HepG2 (cell line): Measurements from ENCODE around the gene CASKIN1. TPM values are rescaled to one million over a fixed set of nuclear protein-coding genes. Genes with fewer than 3 reads are reported as not detected.

Experiments used
- DPF2 ChIP-seq: sonication (generic); formaldehyde crosslinking; IDR thresholded peaks from 2 replicates; pipeline ENCODE4 v1.4.0; 2020; ENCODE audit warnings: mild to moderate bottlenecking, low read depth, missing genetic modification reagents, borderline replicate concordance
- ETV6 ChIP-seq: sonication (generic); formaldehyde crosslinking; conservative IDR thresholded peaks from 2 replicates; pipeline ENCODE4 v1.4.0; 2020; ENCODE audit warnings: missing genetic modification reagents
- HDAC2 ChIP-seq: sonication (generic); formaldehyde crosslinking; IDR thresholded peaks from 2 replicates; pipeline ENCODE4 v1.4.0; 2020; ENCODE audit warnings: missing genetic modification reagents
- HNRNPLL ChIP-seq: fragments of 200-400 bp; formaldehyde crosslinking; IDR thresholded peaks from 2 replicates; pipeline ENCODE4 v1.6.1; 2017; ENCODE audit warnings: mild to moderate bottlenecking, low read depth, low read length; ENCODE audit not compliant: poor library complexity, severe bottlenecking
- HOMEZ ChIP-seq: IDR thresholded peaks from 2 replicates; pipeline ENCODE4 v1.6.1; 2016; ENCODE audit warnings: low read depth
- KMT2B ChIP-seq: IDR thresholded peaks from 2 replicates; pipeline ENCODE4 v1.6.1; 2016; ENCODE audit warnings: missing genetic modification reagents, missing compliant biosample characterization
- LBX2 ChIP-seq: sonication (generic); formaldehyde crosslinking; IDR thresholded peaks from 2 replicates; pipeline ENCODE4 v1.5.0; 2020; ENCODE audit warnings: missing genetic modification reagents, mild to moderate bottlenecking, borderline replicate concordance
- MED8 ChIP-seq: sonication (generic); formaldehyde crosslinking; IDR thresholded peaks from 2 replicates; pipeline ENCODE4 v1.8.1; 2023; ENCODE audit warnings: mild to moderate bottlenecking, missing genetic modification reagents; ENCODE audit not compliant: insufficient replicate concordance
- NFYB ChIP-seq: sonication (generic); formaldehyde crosslinking; IDR thresholded peaks from 2 replicates; pipeline ENCODE4 v1.4.0; 2020; ENCODE audit warnings: missing genetic modification reagents
- RXRB ChIP-seq: IDR thresholded peaks from 2 replicates; pipeline ENCODE4 v1.6.1; 2016; ENCODE audit warnings: borderline replicate concordance, missing genetic modification reagents, missing compliant biosample characterization
- SRY ChIP-seq: sonication (generic); formaldehyde crosslinking; IDR thresholded peaks from 2 replicates; pipeline ENCODE4 v1.8.0; 2022; ENCODE audit warnings: mild to moderate bottlenecking, missing genetic modification reagents
- TBP ChIP-seq: sonication (generic); formaldehyde crosslinking; IDR thresholded peaks from 2 replicates; pipeline ENCODE4 v1.5.0; 2020; ENCODE audit warnings: missing genetic modification reagents
- XRCC5 ChIP-seq: fragments of 200-400 bp; formaldehyde crosslinking; optimal IDR thresholded peaks from 2 replicates; pipeline ENCODE3; 2017; ENCODE audit warnings: mild to moderate bottlenecking, low read length
- ZBTB20 ChIP-seq: sonication (generic); formaldehyde crosslinking; IDR thresholded peaks from 2 replicates; pipeline ENCODE4 v1.8.1; 2023; ENCODE audit warnings: missing genetic modification reagents, low read depth, mild to moderate bottlenecking, borderline replicate concordance
- ZNF142 ChIP-seq: sonication (generic); formaldehyde crosslinking; IDR thresholded peaks from 2 replicates; pipeline ENCODE4 v1.4.0; 2020; ENCODE audit warnings: missing genetic modification reagents
- ZNF530 ChIP-seq: sonication (generic); formaldehyde crosslinking; IDR thresholded peaks from 2 replicates; pipeline ENCODE4 v1.5.0; 2020; ENCODE audit warnings: low read depth, mild to moderate bottlenecking, missing genetic modification reagents
- ZNF543 ChIP-seq: sonication (generic); formaldehyde crosslinking; IDR thresholded peaks from 2 replicates; pipeline ENCODE4 v1.4.0; 2020; ENCODE audit warnings: mild to moderate bottlenecking, missing genetic modification reagents
- ZNF629 ChIP-seq: sonication (generic); formaldehyde crosslinking; conservative IDR thresholded peaks from 2 replicates; pipeline ENCODE4 v1.5.0; 2020; ENCODE audit warnings: missing genetic modification reagents
- ZNF691 ChIP-seq: sonication (generic); formaldehyde crosslinking; IDR thresholded peaks from 2 replicates; pipeline ENCODE4 v1.4.0; 2020; ENCODE audit warnings: missing genetic modification reagents, low read depth, mild to moderate bottlenecking, borderline replicate concordance
- ZNF7 ChIP-seq: IDR thresholded peaks from 2 replicates; pipeline ENCODE4 v1.6.1; 2016; ENCODE audit warnings: missing biosample characterization, missing genetic modification reagents
- ZNF747 ChIP-seq: sonication (generic); formaldehyde crosslinking; IDR thresholded peaks from 2 replicates; pipeline ENCODE4 v1.8.1; 2023; ENCODE audit warnings: missing genetic modification reagents, mild to moderate bottlenecking, borderline replicate concordance
- polyA plus RNA-seq, 8 experiments: library from polyadenylated mRNA; depleted of rRNA in 3 of 8; stranded (reverse) in 7 of 8; unstranded in 1 of 8; fragments of >200 nt; fragmentation: Illumina TruSeq in 4 of 8; extraction: Trizol in 4 of 8; gene quantifications; 2 replicates each; pipeline versions ENCODE4 v1.2.1 to v1.2.3, GENCODE V29; 2011 to 2016; ENCODE audit warnings: low read depth in 4 of 8, missing spikeins in 1 of 8, mixed read lengths in 1 of 8; ENCODE audit not compliant: insufficient read depth in 1 of 8
- total RNA-seq, 5 experiments: library from RNA; depleted of rRNA; stranded (reverse); fragments of >200 nt; fragmentation: Illumina TruSeq; extraction: Trizol; gene quantifications; 2 replicates each; pipeline ENCODE4 v1.2.3, GENCODE V29; 2016; ENCODE audit warnings: low read depth in 1 of 5

Gene CASKIN1
- total and polyA plus RNA-seq, 2 of the 13 experiments (the other 11 are each of a cell fraction or from before 2014, with no cell fraction given), result 1.2 to 2.2 TPM

DNA sequence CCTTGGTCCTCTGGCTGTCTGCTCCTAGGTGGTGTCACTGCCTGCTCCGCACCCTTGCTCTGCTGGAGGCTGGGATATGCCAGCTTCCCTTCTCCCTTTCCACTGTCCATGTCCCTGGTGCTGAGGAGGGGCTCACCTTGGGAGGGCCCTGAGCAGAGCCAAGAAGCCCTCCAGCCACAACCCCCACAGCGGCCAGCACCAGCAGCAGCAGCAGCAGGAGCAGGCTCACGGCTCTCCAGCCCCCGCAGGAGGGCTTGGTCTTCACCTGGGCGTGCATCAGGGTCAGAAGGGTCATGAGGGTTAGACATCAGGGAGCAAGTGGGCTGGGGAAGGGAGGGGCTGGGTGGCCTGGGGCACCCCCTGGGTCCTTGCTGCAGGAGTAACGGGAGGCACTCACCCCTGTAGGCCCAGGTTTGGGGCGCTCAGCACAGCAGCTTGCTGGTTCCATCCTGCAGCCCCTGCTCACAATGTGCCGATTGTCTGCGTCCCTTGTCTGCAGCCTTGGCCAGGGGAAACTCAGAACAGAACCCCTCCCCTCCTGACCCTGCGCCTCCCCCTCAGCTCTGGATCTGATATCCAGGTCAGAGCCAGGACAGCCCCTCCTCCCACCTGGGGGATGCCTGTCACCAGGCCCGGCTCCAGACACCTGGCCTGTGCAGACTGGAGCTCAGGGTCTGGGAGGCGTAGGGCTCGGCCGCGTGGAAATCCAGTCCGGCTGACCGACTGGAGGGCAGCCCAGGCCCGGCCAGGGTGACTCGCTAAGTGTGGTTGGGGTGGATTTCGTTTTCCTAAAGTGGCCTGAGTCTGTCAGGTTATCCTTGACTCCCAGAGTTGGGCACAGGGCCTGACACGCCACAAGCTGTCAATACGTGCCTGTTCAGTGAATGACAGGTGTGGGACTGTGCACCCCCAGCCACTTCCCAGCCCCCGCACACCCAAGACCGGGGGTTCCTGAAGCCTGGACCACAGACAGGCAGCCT lies 14.3 kb upstream of the CASKIN1 start, which contains the start of gene BRICD5 (continued):
- TF ChIP-seq ZNF142 (CRISPR knock-in tag), result no peak
- TF ChIP-seq HDAC2, result no peak
- TF ChIP-seq SRY (CRISPR knock-in tag), result 0 out of 2 replicates have a peak, but pooled peaks have one; percentile 41
- TF ChIP-seq LBX2 (CRISPR knock-in tag), result no peak
- TF ChIP-seq ZNF747, result no peak
- no peak for TF ChIP-seq ZNF629 (CRISPR knock-in tag)
- TF ChIP-seq ZNF530 (CRISPR knock-in tag), result no peak
- no peak for TF ChIP-seq HOMEZ (CRISPR knock-in tag)
- TF ChIP-seq TBP, result no peak
- no peak for TF ChIP-seq ETV6 (CRISPR knock-in tag)
- no peak for TF ChIP-seq RXRB (CRISPR knock-in tag)
- no peak for TF ChIP-seq ZNF7
- TF ChIP-seq ZNF543 (CRISPR knock-in tag), result no peak
- no peak for TF ChIP-seq ZBTB20 (CRISPR knock-in tag)
- TF ChIP-seq NFYB (CRISPR knock-in tag), result no peak
- no peak for TF ChIP-seq XRCC5
- no peak for TF ChIP-seq ZNF691
- TF ChIP-seq DPF2, result 0 out of 2 replicates have a peak, but pooled peaks have one; percentile 13
- TF ChIP-seq KMT2B (CRISPR knock-in tag), result no peak
- no peak for TF ChIP-seq MED8
- no peak for TF ChIP-seq HNRNPLL
